OCI-M2 (cell line): ENCODE results near the gene GUSB.
"Not testable (repeated sequence)": the region's sequence is repeated elsewhere in the genome, so short reads cannot be mapped to it uniquely, and the experiment has no call there.

ENCODE experiments used
- DNase-seq: peaks from one replicate; lab custom pipeline; 2025; ENCODE audit not compliant: unreplicated experiment; lab: John Stamatoyannopoulos, UW

The GUSB gene

GRCh38 chr7:65981965-65982792 is at the start of gene GUSB:
Gene GUSB, minus strand, starts transcription at chr7:65982213. Its CDS starts 30 bp downstream, at chr7:65982183.
- DNase-seq = peak; percentile 26

- DNase-seq = not testable (repeated sequence)
These were observed 46.3 kb upstream of the GUSB start for GRCh38 chr7:66028342-66028741.

DNA sequence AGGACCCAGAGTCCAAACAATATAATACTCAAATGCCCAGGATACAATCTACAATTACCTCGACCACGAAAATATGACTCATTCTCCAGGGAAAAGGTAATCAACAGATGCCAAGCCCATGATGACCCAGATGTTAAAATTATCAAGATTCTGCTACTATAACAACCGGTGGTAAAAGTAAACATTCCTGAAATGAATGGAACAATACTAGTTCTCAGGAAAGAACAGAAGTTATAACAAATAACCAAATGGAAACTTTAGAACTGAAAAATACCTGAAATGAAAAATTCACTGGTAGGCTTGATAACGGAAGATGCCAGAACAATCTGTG is 34.1 kb upstream of the GUSB start:
- no peak for DNase-seq

DNA sequence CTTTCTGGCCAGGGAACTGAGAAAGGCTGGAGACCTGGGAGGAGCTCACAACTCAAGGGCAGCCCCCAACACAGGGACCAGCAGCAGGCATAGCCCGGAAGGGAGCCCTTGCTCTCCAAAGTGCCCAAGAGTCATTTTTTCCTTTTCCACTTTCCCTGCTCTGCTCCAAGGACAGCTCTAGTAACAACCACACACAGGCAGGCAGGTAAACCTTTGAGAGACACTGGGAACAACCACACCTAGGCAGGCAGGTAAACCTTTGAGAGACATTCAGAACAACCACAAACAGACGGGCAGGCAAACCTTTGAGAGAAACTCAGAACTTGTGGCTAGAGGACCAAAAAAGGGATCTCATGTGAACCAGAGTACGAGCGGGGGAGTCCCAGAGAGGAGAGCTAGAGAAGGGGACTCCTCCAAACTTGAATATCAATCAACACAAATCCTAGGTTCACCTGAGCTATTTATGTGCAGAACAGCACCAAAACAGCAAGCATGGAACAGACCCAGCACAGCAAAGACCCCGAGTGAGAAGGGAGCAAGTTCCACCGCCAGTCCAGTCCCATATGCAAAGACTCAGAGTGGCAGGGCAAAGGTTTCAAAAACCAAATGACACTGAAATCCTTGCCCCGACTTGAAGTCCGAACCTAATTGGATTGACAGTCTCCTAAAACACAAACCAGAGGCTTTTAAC is 33.6 kb upstream of the GUSB start:
- no peak for DNase-seq

DNA sequence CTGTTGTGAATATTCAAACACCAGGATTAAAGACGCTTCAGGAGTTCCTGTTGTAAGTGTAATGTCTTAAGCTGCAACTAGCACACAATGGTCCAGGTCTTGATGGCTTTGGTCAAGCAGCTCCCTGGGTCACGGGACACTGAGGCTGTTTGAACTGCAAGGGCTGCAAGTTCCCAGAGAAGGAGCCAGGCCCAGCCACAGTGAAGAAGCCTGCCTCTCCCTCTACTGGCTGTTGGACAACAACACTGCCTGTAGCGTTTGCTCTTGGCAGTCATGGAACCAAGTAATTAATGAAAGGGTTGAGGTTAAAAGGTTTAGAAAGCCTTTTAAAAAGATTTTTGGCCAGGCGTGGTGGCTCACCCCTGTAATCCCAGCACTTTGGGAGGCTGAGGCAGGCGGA is 31.9 kb upstream of the GUSB start:
- no peak for DNase-seq

DNA sequence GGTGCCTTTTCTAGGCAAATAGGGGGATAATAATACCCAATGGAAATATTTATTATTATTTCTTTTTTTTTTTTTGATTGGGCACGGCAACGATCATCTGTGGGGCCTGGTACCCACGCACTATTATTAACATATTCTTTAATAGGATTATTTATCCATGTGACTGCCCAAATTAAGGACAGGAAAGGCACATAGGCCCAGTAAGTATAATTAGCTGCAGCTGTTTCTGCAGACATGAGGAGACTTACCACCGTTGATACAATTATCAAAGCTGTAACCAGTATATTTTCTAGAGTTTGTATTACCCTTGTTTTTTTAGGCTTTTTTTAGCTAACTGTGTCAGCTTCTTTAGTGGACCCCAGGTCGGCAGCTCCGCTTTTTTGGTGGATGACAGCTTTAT is 25.2 kb upstream of the GUSB start:
- DNase-seq = no peak

- not testable (repeated sequence) for DNase-seq
These were observed 23.2 kb upstream of the GUSB start for GRCh38 chr7:66005115-66005671.

GRCh38 chr7:66000823-66001417 is 18.9 kb upstream of the GUSB start:
- not testable (repeated sequence) for DNase-seq

GRCh38 chr7:65994984-65995383 is 13.0 kb upstream of the GUSB start:
- DNase-seq = not testable (repeated sequence)

GRCh38 chr7:65992526-65992925 is 10.5 kb upstream of the GUSB start:
- DNase-seq = no peak

DNA sequence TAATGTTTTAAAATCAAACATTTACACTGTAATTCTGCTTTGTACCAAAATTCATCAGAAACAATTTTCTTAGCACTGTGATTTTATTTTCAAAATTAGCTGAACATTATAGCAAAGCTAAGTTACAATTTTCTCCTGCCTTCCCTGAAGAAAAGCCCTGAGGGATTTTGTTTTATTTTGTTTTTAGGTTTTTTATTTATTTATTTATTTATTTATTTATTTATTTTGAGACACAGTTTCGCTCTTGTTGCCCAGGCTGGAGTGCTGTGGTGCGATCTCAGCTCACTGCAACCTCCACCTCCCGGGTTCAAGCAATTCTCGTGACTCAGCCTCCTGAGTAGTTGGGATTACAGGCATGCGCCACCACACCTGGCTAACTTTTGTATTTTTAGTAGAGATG is 9.8 kb upstream of the GUSB start:
- DNase-seq = not testable (repeated sequence)

DNA sequence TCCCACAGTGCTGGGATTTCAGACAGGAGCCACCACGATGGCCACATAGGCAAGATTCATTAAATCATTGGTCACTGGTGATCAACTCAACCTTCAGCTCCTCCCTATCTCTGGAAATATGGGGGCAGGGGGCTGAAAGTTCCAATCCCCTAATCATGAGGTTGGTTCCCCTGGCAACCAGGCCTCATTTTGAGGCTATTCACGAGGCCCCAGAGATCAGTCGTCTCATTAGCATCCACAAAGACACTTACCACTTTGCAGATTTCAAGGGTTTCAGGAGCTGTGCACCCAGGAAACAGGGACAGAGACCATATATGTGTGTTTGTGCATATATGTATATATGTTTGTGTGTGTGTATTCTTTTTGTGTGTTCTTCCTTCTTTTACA is 7.7 kb upstream of the GUSB start:
- DNase-seq = no peak

- not testable (repeated sequence) for DNase-seq
These were observed 6.5 kb upstream of the GUSB start for GRCh38 chr7:65988503-65988902.

GRCh38 chr7:65988084-65988483 is 6.1 kb upstream of the GUSB start:
- DNase-seq = no peak

DNA sequence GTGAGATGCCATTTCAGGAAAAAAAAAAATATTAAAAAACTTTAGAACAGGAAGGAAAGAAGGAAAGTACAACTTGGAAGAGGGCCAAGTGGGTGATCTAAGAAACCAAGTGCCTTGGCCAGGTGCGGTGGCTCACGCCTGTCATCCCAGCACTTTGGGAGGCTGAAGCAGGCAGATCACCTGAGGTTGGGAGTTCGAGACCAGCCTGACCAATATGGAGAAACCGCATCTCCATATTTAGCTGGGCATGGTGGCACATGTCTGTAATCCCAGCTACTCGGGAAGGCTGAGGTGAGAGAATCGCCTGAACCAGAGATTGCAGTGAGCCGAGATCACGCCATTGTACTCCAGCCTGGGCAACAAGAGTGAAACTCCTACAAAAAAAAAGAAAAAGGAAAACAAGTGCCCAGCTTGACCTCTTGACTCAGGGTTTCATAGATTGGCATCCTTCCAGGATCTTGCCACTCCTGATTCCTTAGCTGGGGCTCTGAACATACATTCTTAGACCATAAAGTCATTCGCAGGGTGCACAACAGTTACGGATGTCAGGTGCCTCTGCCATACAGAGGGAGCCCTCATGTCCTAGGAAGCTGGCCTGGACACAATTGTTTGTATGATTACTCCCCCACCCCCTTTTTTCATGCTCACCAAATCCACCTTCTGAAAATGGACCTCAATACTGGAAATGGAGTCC is 2.1 kb upstream of the GUSB start:
- DNase-seq = no peak

DNA sequence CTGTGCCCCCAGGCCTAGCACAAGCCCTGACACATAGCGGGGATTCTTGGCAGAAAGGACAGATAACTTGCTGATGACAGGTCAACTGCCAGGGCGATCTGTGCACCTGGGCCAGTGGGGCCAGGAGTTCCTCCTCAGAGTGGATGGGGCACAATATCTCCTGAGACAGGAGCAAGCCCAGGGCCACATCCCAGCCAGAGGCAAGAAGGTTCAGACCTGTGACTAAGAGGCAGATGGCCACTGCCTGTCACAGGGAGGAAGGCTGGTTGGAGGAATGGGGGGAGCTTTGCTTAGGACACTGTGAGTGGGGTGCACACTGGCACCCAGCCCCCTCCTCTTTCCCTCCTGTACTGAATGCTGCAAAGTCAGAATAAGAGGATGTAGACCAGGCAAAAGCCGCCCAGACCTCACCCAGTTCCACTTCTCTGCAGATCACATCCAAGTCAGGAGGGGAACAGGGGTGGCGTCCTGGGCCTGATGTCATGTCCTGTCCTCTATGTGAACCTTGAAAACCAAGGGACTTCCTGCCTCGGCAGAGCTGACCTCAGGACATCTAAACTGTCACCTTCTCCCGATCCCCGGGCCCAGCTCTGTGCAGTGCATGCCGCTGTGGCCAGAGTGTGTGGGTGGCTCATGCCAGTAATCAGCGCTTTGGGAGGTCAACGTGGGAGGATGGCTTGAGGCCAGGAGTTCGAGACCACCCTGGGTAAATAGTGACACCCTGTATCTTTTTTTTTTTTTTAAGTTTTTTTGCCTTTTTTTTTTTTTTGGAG is 1.3 kb downstream of the GUSB start:
- DNase-seq = no peak

DNA sequence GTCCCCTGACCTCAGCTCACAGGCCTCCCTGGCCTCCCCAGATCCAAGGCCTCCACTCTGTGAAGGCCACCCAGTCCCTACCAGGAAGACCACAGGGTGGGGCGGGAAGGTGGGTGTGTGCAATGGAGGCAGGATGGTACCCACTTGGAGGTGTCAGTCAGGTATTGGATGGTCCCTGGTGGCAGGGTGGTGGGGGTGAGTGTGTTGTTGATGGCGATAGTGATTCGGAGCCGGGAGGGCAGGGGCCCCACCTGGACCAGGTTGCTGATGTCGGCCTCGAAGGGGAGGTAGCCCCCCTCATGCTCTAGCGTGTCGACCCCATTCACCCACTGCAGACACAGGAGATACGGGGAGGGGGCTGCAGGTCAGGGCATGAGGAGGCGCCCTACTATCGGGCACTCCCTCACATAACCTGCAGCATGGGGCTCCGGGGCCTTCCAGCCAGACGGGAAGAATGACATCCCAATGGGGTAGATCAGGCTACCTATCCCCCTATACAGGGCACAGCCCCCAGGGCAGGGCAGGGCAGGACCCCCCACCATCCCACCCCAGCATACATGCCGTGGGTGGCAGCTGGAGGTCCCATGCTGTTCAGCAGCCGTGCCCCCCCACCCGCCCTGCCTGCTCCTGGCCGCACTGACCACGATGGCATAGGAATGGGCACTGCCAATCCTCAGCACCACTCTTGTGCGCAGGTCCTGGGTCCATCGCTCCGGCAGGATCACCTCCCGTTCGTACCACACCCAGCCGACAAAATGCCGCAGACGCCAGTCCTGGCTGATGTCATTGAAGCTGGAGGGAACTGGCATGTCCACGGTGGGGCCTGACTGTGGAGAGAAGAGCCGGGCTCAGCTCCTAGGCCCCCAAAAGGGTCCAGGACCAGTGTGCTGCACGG is 2.2 kb downstream of the GUSB start:
- DNase-seq = no peak

DNA sequence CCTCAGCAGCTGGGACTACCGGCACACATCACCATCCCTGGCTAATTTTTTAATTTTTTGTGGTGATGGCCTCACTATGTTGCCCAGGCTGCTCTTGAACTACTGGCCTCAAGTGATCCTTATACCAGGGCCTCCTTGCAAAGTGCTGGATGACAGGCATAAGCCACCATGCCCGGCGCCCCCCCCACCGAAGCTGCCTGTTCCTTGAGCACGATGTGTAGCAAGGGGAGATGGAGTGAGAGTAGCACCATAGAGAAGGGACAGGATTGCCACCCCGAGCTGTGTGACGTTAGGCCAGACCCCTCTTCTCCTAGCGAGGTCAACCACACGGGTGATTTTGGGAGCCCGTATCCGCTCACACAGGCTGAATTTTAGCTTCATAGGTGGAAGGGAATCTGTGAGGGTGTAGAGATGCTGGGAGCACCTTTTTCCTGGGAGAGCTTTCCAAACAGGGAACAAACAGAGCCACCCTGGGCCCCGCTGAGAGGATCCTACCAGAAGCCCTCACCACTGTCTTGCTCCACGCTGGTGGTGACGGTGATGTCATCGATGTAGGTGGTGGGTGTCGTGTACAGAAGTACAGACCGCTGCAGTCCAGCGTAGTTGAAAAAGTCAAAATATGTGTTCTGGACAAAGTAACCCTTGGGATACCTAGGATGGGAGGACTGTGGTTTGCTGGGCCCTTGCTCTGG is 3.0 kb downstream of the GUSB start:
- DNase-seq = no peak

- DNase-seq = no peak
These were observed 5.3 kb downstream of the GUSB start for GRCh38 chr7:65976659-65977196.
